Measurements from ENCODE around the gene ABCD1.
"Not testable (repeated sequence)": the region's sequence is repeated elsewhere in the genome, so short reads cannot be mapped to it uniquely, and the experiment has no call there.

Gene ABCD1

GRCh38 chrX:153731117-153731844, 6.6 kb downstream of the ABCD1 start:
- DNase-seq (ENCODE audit: low read depth): no peak
- H3K4me3 ChIP-seq (ENCODE audit: low read depth, low read length): no peak overlapping the region

DNA sequence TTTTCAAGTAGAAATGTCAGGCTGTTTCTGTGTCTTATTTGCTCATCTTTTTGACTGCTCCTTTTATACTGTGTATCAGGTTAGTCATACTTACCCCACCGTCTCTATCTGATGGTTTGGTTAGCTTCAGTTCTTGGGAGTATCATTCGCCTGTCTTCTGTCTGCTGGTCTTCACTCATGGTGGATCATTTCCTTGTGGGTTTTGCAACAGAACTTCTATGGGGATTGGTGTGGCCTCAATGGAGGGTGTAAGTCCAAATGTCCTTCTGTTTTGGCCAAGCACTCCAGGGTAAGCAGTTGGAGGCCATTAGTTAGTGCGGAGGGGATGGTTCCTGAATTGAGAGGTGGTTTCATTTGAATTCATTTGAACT, 7.2 kb downstream of the ABCD1 start:
- no peak for DNase-seq (ENCODE audit: low read depth)
- H3K4me3 ChIP-seq (ENCODE audit: low read depth, low read length): no peak overlapping the region

DNA sequence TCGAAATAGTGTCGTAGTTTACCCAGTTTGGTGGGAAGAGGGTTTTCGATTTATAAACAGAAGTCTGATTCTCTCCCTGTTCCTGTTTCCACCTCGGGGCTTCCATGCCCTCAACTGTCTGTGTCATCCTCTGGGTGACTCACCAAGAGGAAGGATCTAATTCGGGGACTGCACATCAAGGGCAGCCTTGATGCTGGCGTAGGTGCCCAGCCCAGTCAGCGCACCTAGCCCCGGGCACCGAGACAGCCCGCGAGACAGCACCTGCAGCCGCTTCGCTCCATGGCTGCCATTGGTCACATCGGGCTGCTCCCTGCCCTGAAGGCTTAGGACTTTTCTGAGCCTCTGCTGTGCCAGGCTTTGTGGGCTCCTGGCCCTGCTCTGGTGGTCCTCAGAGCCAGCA, 7.7 kb downstream of the ABCD1 start:
- no peak overlapping the region for H3K4me3 ChIP-seq (ENCODE audit: low read depth, low read length)

GRCh38 chrX:153733651-153734240, 9.1 kb downstream of the ABCD1 start:
- no peak for DNase-seq (ENCODE audit: low read depth)
- H3K4me3 ChIP-seq (ENCODE audit: low read depth, low read length): no peak overlapping the region

More for the DNA sequence above, 7.7 kb downstream of the ABCD1 start:
- DNase-seq (ENCODE audit: low read depth): no peak

DNA sequence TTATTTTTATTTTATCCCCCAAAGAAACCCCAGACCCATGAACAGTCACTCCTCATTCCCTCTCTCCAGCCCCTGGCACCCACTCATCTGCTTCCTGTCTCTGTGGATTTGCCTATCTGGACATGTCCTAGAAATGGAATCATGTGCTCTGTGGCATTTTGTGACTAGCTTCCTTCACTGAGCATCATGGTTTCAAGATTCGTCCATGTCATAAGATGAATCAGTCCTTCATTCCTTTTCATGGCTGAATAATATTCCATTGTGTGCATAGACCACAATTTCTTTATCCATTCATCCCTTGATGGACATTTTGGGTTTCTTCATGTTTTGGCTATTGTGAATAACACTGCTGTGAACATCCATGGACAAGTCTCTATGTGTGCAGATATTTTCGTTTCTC, 10.2 kb downstream of the ABCD1 start:
- DNase-seq (ENCODE audit: low read depth): no peak
- H3K4me3 ChIP-seq (ENCODE audit: low read depth, low read length): no peak overlapping the region

- DNase-seq (ENCODE audit: low read depth): no peak
Measured at GRCh38 chrX:153735274-153735673, 10.6 kb downstream of the ABCD1 start.

DNA sequence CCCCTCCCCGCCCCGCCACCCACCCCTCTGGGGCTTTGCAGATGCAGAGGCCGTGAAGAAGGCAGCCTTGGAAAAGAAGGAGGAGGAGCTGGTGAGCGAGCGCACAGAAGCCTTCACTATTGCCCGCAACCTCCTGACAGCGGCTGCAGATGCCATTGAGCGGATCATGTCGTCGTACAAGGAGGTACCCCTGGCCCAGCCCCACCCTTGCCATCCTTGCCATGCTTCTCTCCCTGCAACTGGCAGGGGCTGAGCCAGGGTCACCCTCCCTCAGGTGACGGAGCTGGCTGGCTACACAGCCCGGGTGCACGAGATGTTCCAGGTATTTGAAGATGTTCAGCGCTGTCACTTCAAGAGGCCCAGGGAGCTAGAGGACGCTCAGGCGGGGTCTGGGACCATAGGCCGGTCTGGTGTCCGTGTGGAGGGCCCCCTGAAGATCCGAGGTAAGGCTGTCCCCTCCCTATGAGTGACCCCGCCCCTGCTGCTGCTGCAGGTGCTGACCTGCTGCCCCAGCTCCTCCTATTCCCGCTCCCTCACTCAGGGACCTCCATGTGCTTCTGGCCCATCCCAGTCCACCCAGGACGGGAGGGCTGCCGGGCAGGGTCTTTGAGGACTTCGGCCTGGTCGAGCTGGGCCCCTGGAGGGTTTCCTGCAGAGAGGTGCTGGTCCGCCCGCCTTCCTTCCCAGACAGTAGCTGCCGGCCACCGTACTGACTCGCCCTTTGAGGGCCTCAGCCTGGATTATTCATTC, 11.6 kb downstream of the ABCD1 start:
- no peak overlapping the region for H3K4me3 ChIP-seq (ENCODE audit: low read depth, low read length)

More at GRCh38 chrX:153735274-153735673, 10.6 kb downstream of the ABCD1 start:
- H3K4me3 ChIP-seq (ENCODE audit: low read depth, low read length): no peak overlapping the region

DNA sequence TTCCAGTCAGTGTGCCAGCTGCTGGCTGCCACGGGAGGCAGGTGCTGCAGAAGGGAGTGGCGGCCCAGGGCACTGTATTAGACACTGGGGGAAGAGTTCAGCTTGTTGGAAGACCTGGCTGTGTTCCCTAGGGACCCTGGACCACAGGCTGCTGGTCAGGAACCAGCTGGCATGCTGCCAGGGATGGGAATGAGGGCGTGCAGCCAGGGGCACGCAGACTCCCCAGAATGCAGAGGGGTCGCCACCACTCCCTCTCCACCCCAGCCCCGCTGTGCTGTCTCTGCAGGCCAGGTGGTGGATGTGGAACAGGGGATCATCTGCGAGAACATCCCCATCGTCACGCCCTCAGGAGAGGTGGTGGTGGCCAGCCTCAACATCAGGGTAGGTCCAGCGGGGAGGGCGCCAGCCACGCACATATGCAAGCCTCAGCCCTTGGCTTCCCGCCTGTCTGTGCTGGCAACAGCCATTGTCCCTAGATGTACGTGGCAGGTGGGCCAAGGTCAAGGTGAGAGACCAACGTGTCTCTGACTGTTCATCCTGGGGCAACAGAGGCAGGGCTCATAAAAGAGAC, 12.3 kb downstream of the ABCD1 start:
- no peak for DNase-seq (ENCODE audit: low read depth)
- H3K4me3 ChIP-seq (ENCODE audit: low read depth, low read length): no peak overlapping the region

More for the DNA sequence above, 11.6 kb downstream of the ABCD1 start:
- DNase-seq (ENCODE audit: low read depth): no peak

GRCh38 chrX:153738056-153738605, 13.5 kb downstream of the ABCD1 start:
- H3K4me3 ChIP-seq (ENCODE audit: low read depth, low read length): no peak overlapping the region
- no peak for DNase-seq (ENCODE audit: low read depth)

DNA sequence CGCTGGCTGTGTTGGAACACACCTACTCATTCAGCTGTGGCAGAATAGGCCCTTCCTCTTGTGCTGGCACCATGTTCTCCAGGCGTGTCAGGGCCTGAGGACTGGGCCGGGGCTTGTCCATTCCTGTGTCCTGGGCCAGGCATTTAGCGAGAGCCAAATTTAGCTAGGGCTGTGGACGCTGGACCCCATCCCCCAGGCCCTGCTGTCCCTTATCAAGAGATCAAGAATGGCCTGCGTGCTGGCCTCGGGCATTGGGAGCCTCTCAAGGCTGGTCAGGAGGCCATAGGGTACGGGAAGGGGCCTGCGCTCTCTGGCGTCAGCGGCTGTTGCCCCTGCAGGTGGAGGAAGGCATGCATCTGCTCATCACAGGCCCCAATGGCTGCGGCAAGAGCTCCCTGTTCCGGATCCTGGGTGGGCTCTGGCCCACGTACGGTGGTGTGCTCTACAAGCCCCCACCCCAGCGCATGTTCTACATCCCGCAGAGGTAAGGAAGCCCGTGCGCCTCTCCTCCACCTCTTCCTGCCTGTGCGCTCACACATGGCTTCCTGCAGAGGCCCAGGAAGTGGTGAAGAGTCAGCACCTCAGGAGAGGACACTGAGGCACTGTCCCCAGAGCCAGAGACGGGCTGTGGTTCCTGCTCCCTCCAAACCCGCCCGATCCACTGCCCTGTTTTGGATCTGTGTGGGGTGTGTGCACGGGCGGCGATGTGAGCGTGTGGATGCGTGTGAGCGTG, 15.3 kb downstream of the ABCD1 start:
- no peak overlapping the region for H3K4me3 ChIP-seq (ENCODE audit: low read depth, low read length)
- DNase-seq (ENCODE audit: low read depth): no peak

GRCh38 chrX:153740631-153741222, 16.1 kb downstream of the ABCD1 start:
- no peak for DNase-seq (ENCODE audit: low read depth)
- H3K4me3 ChIP-seq (ENCODE audit: low read depth, low read length): no peak overlapping the region

- no peak for DNase-seq (ENCODE audit: low read depth)
- no peak overlapping the region for H3K4me3 ChIP-seq (ENCODE audit: low read depth, low read length)
Measured at GRCh38 chrX:153741446-153741845, 16.8 kb downstream of the ABCD1 start.

DNA sequence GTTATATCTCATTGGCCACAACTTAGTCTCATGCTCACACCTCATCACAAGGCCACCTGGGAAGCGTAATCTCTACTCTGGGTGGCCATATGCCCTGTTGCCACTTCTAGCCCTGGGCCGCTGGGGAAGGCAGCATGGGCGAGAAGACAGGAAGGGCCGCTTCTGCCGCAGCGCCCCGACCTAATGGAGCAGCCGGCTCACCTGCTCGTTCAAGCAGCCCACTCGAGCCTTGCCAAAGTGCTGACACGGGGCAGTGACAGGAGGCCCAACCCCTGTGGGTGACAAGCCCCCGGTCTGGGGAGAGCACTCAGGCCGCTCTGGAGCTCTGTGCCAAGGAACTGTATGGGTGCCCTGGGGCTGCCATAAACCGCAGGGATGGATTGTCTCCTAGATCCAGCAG, 17.5 kb downstream of the ABCD1 start:
- not testable (repeated sequence) for DNase-seq (ENCODE audit: low read depth); H3K4me3 ChIP-seq (ENCODE audit: low read depth, low read length)

GRCh38 chrX:153742796-153743467, 18.3 kb downstream of the ABCD1 start:
- H3K4me3 ChIP-seq (ENCODE audit: low read depth, low read length): not testable (repeated sequence)

GRCh38 chrX:153743468-153744209, 19.0 kb downstream of the ABCD1 start:
- not testable (repeated sequence) for DNase-seq (ENCODE audit: low read depth); H3K4me3 ChIP-seq (ENCODE audit: low read depth, low read length)

More at GRCh38 chrX:153742796-153743467, 18.3 kb downstream of the ABCD1 start:
- DNase-seq (ENCODE audit: low read depth): not testable (repeated sequence)

GRCh38 chrX:153744210-153745066, 19.8 kb downstream of the ABCD1 start:
- H3K4me3 ChIP-seq (ENCODE audit: low read depth, low read length): no peak overlapping the region
- DNase-seq (ENCODE audit: low read depth): no peak

DNA sequence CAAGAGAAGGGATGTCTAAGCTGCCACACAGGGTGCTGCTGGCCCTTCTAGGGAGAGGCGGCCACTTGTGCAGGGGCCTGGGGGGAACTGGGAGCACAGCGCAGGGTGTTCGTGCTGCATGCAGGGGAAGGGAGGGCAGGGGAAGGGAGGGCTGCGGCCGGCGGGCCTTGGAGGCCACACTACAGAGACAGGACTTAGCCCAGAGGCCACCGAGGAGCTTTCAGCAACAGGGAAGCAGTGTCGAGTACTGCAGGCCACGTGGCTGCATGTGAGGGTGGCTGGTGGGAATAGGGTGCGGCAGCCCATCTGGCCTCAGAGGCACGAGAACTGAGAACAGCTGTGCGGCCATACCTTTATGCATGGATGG, 20.4 kb downstream of the ABCD1 start:
- H3K4me3 ChIP-seq (ENCODE audit: low read depth, low read length); DNase-seq (ENCODE audit: low read depth): not testable (repeated sequence)

All from skeletal muscle cell (primary cell).